BJ (cell line): Measurements from ENCODE around the gene SUPT3H. TPM values are rescaled to one million over a fixed set of nuclear protein-coding genes. Genes with fewer than 3 reads are reported as not detected.

Experiments used
- CTCF ChIA-PET: fragments of 350-600 bp; formaldehyde crosslinking; extraction: SDS; loops from one replicate; lab custom pipeline; 2021; ENCODE audit warnings: antibody characterized with exemption, inconsistent platforms; lab: Yijun Ruan, JAX
- POLR2A ChIA-PET: fragments of 300-600 bp; sonication (Branson Sonifier 250); formaldehyde crosslinking; extraction: SDS; loops from one replicate; lab custom pipeline; 2021; ENCODE audit warnings: antibody characterized with exemption; lab: Charles Lee
- DNase-seq: peaks from one replicate; pipeline ENCODE4 v3.0.0-alpha.2; 2011; ENCODE audit warnings: low read depth
- H3K27me3 ChIP-seq: 2 replicates; pipeline ENCODE4 v1.6.0; 2011; ENCODE audit warnings: low read length; ENCODE audit not compliant: control insufficient read depth, insufficient read depth
- H3K36me3 ChIP-seq: 2 replicates; pipeline ENCODE4 v1.5.1; 2011; ENCODE audit warnings: low read length; ENCODE audit not compliant: control insufficient read depth, insufficient read depth
- H3K4me3 ChIP-seq: 2 replicates; pipeline ENCODE4 v1.5.1; 2011; ENCODE audit warnings: low read depth, mild to moderate bottlenecking, control low read depth, low read length
- polyA plus RNA-seq: library from polyadenylated mRNA; depleted of rRNA; stranded (reverse); fragments of >200 nt; gene quantifications from 2 replicates; pipeline ENCODE4 v1.2.3, GENCODE V29; 2011
- TF ChIP-seq, protein P1 (sequence below): IDR thresholded peaks from 2 replicates; pipeline ENCODE4 v1.5.1; 2011; ENCODE audit warnings: low read depth, mild to moderate bottlenecking, control low read depth, inconsistent platforms, low read length, moderate library complexity; ENCODE audit not compliant: insufficient read depth

SUPT3H gene
- polyA plus RNA-seq, 1 experiment: 7.8 TPM

GRCh38 chr6:44811456-44811855 lies 566.3 kb downstream of the SUPT3H start:
- Histone ChIP-seq H3K4me3 (no peak overlapping the region), H3K36me3 (no peaks in the 10 kb centered on the region), H3K27me3 (no peaks in the 10 kb centered on the region)
- POLR2A ChIA-PET: no interaction called here
- CTCF ChIA-PET: interaction anchor here (1.0 to 1.4 kb wide), 2 partner anchors 10 to 336 kb away, joined by 3 to 4 read pairs; no protein-coding TSS in a partner anchor
- TF ChIP-seq, protein P1, sequence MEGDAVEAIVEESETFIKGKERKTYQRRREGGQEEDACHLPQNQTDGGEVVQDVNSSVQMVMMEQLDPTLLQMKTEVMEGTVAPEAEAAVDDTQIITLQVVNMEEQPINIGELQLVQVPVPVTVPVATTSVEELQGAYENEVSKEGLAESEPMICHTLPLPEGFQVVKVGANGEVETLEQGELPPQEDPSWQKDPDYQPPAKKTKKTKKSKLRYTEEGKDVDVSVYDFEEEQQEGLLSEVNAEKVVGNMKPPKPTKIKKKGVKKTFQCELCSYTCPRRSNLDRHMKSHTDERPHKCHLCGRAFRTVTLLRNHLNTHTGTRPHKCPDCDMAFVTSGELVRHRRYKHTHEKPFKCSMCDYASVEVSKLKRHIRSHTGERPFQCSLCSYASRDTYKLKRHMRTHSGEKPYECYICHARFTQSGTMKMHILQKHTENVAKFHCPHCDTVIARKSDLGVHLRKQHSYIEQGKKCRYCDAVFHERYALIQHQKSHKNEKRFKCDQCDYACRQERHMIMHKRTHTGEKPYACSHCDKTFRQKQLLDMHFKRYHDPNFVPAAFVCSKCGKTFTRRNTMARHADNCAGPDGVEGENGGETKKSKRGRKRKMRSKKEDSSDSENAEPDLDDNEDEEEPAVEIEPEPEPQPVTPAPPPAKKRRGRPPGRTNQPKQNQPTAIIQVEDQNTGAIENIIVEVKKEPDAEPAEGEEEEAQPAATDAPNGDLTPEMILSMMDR: no peak
- no peak for DNase-seq

DNA sequence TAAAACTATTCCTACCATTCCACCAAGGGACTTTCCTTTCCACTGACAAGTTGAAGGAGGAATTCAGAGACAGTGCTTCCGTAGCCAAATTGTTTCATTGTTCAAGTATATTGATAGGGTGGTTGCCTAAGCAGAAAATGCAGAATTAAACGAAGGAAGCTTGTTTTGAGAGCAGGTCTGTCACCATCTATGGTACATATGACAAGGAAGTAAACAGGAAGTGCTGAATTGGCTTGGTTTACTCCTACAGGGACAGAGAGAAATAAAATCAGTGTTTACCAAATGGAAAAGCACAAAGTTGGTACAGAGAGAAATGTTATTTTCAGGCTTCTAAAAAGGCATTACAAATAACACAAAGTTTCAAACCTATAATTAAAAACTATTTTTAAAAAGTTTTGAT lies 568.5 kb downstream of the SUPT3H start:
- Histone ChIP-seq H3K36me3 (no peaks in the 10 kb centered on the region), H3K27me3 (no peaks in the 10 kb centered on the region), H3K4me3 (no peak overlapping the region)
- CTCF ChIA-PET: no interaction called here
- no peak for DNase-seq
- TF ChIP-seq, protein P1: no peak
- POLR2A ChIA-PET: no interaction called here

GRCh38 chr6:44808148-44808547 lies 569.6 kb downstream of the SUPT3H start:
- CTCF ChIA-PET: no interaction called here
- Histone ChIP-seq H3K36me3 (no peaks in the 10 kb centered on the region), H3K4me3 (no peak overlapping the region), H3K27me3 (no peaks in the 10 kb centered on the region)
- TF ChIP-seq, protein P1: no peak
- POLR2A ChIA-PET: no interaction called here
- no peak for DNase-seq

- ChIA-PET CTCF (no interaction called here), POLR2A (no interaction called here)
- TF ChIP-seq, protein P1: no peak
Observed at GRCh38 chr6:44806656-44807055, 571.1 kb downstream of the SUPT3H start.

GRCh38 chr6:44805238-44805846 lies 572.4 kb downstream of the SUPT3H start:
- no peaks in the 10 kb centered on the region for H3K36me3 ChIP-seq
- peak; percentile 74 for DNase-seq
- H3K4me3 ChIP-seq: no peak overlapping the region
- no peaks in the 10 kb centered on the region; the same call in 1 of the 2 replicates for H3K27me3 ChIP-seq
- TF ChIP-seq, protein P1: no peak
- ChIA-PET POLR2A (no interaction called here), CTCF (interaction anchor here (1.0 kb wide), 1 partner anchor 330 kb away, joined by 3 read pairs; no protein-coding TSS in a partner anchor)

More at GRCh38 chr6:44806656-44807055, 571.1 kb downstream of the SUPT3H start:
- DNase-seq: no peak
- Histone ChIP-seq H3K27me3 (no peaks in the 10 kb centered on the region), H3K36me3 (no peaks in the 10 kb centered on the region), H3K4me3 (no peak overlapping the region)
